Stomach (tissue), 9 donors: ENCODE data around the gene HECTD4. TPM values are rescaled to one million over a fixed set of nuclear protein-coding genes. Genes with fewer than 3 reads are reported as not detected.

Experiments used
- DNase-seq, 2 donors: peaks; one replicate each; pipeline versions ENCODE4 v3.0.0 to v3.0.0-alpha.2; 2013 to 2019
- H3K27ac ChIP-seq, 5 donors: fragments of 200-600 bp in 4 of 5; sonication (generic) in 4 of 5; one replicate each; pipeline ENCODE4 v1.5.1; 2013 to 2019; ENCODE audit warnings: mild to moderate bottlenecking in 1 of 5, moderate library complexity in 1 of 5
- H3K27me3 ChIP-seq, 3 donors: fragments of 200-600 bp; sonication (generic); one replicate each; pipeline ENCODE4 v1.5.1; 2017 to 2019; ENCODE audit warnings: mixed run types in 1 of 3
- H3K36me3 ChIP-seq, 4 donors: fragments of 200-600 bp; sonication (generic); 1 replicate in 3 of 4; 2 replicates in 1 of 4; pipeline ENCODE4 v1.5.1; 2016 to 2019
- H3K4me1 ChIP-seq, 4 donors: fragments of 200-600 bp; sonication (generic); one replicate each; pipeline ENCODE4 v1.5.1; 2016 to 2019
- H3K4me3 ChIP-seq, 4 donors: fragments of 200-600 bp; sonication (generic) in 3 of 4; one replicate each; pipeline ENCODE4 v1.5.1; 2016 to 2019; ENCODE audit warnings: mild to moderate bottlenecking in 1 of 4
- H3K9me3 ChIP-seq, 4 donors: fragments of 200-600 bp; sonication (generic); one replicate each; pipeline ENCODE4 v1.5.1; 2016 to 2019
- CTCF ChIP-seq, 7 experiments: fragments of 450-650 bp in 4 of 7; fragments of 200-600 bp in 3 of 7; sonication (generic) in 3 of 7; IDR thresholded peaks; one replicate each; pipeline ENCODE4 v1.5.1; 2016 to 2019; ENCODE audit warnings: antibody characterized with exemption in 7 of 7, control low read depth in 2 of 7, mild to moderate bottlenecking in 1 of 7
- EP300 ChIP-seq: sonication (generic); formaldehyde crosslinking; IDR thresholded peaks from one replicate; pipeline ENCODE4 v1.6.1; 2017; ENCODE audit warnings: antibody characterized with exemption
- POLR2A ChIP-seq, 4 donors: fragments of 450-650 bp; IDR thresholded peaks; one replicate each; pipeline ENCODE4 v1.6.1; 2016; ENCODE audit warnings: antibody characterized with exemption in 4 of 4, control low read depth in 2 of 4, mild to moderate bottlenecking in 1 of 4, moderate library complexity in 1 of 4
- POLR2AphosphoS5 ChIP-seq, 3 donors: sonication (generic); formaldehyde crosslinking; IDR thresholded peaks; one replicate each; pipeline ENCODE4 v1.6.1; 2016; ENCODE audit warnings: antibody characterized with exemption in 3 of 3
- WGBS, 5 donors: extraction: QIAGEN DNeasy Blood & Tissue Kit in 3 of 5; methylation state at CpG; one replicate each; pipeline versions ENCODE4 v1.1.5 to v1.1.7; 2013 to 2018; 5-methylcytosine and 5-hydroxymethylcytosine counted together
- intact Hi-C: fragments of 100-400 bp; cut with DNase I; formaldehyde crosslinking; loops from one replicate; pipeline ENCODE4 v1.15.1; 2023; ENCODE audit warnings: low total_unique reads
- polyA plus RNA-seq, 3 donors: library from polyadenylated mRNA; stranded (reverse); fragments of 200-250 nt; gene quantifications; one replicate each; pipeline ENCODE4 v1.2.3, GENCODE V29; 2013
- total RNA-seq, 5 donors: library from RNA; depleted of rRNA; stranded (reverse); fragments of >200 nt; gene quantifications; one replicate each; pipeline versions ENCODE4 v1.1.0 to v1.2.3, GENCODE V29; 2014 to 2016
- donor health status: healthy with polysubstance abuse.
- donor health status: Bipolar disorder and iron deficiency.
- donor health status: healthy.

HECTD4 gene
- total and polyA plus RNA-seq, 8 donors, result 3.2 to 375 (median 58.7) TPM

GRCh38 chr12:112317481-112317880 is 64.8 kb downstream of the HECTD4 start:
- intact Hi-C loops, result no loop called here
- WGBS, 5 donors, result 89 to 93% (median 93%) methylated on average over 6 of the region's 6 CpGs
- Histone ChIP-seq H3K27me3 (no peaks in the 10 kb centered on the region), H3K27ac (no peak overlapping the region), H3K4me3 (no peak overlapping the region), H3K9me3 (no peaks in the 10 kb centered on the region), H3K36me3 (peaks cover 0 to 37% (median 31%) of the 10 kb centered on the region in 4 donors), H3K4me1 (peaks cover 0 to 33% (median 9%) of the 10 kb centered on the region in 4 donors)
- TF ChIP-seq POLR2AphosphoS5 (IDR thresholded peaks at IDR 0.05), result no peak
- no peak for TF ChIP-seq EP300
- no peak for TF ChIP-seq POLR2A (IDR thresholded peaks at IDR 0.05)
- no peak for TF ChIP-seq CTCF (IDR thresholded peaks at IDR 0.05)
- DNase-seq, result no peak

GRCh38 chr12:112314981-112315380 is 67.2 kb downstream of the HECTD4 start:
- DNase-seq, result no peak
- no peak overlapping the region for H3K27ac ChIP-seq
- intact Hi-C loops, result no loop called here
- peaks cover 0 to 17% (median 6%) of the 10 kb centered on the region in 4 donors for H3K4me1 ChIP-seq
- no peaks in the 10 kb centered on the region for H3K9me3 ChIP-seq
- peaks cover 2 to 49% (median 42%) of the 10 kb centered on the region in 4 donors for H3K36me3 ChIP-seq
- TF ChIP-seq EP300 (no peak), POLR2A (IDR thresholded peaks at IDR 0.05) (no peak), CTCF (IDR thresholded peaks at IDR 0.05) (no peak), POLR2AphosphoS5 (IDR thresholded peaks at IDR 0.05) (no peak)
- no peaks in the 10 kb centered on the region for H3K27me3 ChIP-seq
- H3K4me3 ChIP-seq, result no peak overlapping the region
- 90 to 95% (median 91%) methylated on average over 7 of the region's 7 CpGs for WGBS, 5 donors

GRCh38 chr12:112309797-112310196 is 72.4 kb downstream of the HECTD4 start:
- Histone ChIP-seq H3K4me1 (peaks cover 0 to 38% (median 16%) of the 10 kb centered on the region in 4 donors), H3K27ac (no peak overlapping the region), H3K9me3 (no peaks in the 10 kb centered on the region), H3K27me3 (no peaks in the 10 kb centered on the region), H3K36me3 (peaks cover 2 to 62% (median 50%) of the 10 kb centered on the region in 4 donors), H3K4me3 (no peak overlapping the region)
- TF ChIP-seq CTCF (IDR thresholded peaks at IDR 0.05) (no peak), POLR2A (IDR thresholded peaks at IDR 0.05) (no peak), EP300 (no peak), POLR2AphosphoS5 (IDR thresholded peaks at IDR 0.05) (no peak)
- intact Hi-C loops, result no loop called here
- DNase-seq, result no peak
- WGBS, 5 donors, result 71 to 86% (median 77%) methylated on average over 2 of the region's 2 CpGs

GRCh38 chr12:112308652-112309051 is 73.6 kb downstream of the HECTD4 start:
- WGBS, 5 donors, result 67 to 76% (median 73%) methylated on average over 6 of the region's 6 CpGs
- Histone ChIP-seq H3K4me1 (peaks cover 0 to 43% (median 16%) of the 10 kb centered on the region in 4 donors), H3K27me3 (no peaks in the 10 kb centered on the region), H3K9me3 (no peaks in the 10 kb centered on the region), H3K36me3 (peaks cover 2 to 57% (median 48%) of the 10 kb centered on the region in 4 donors), H3K4me3 (no peak overlapping the region), H3K27ac (no peak overlapping the region)
- intact Hi-C loops, result no loop called here
- DNase-seq, result no peak
- no peak for TF ChIP-seq EP300

GRCh38 chr12:112308161-112308560 is 74.1 kb downstream of the HECTD4 start:
- intact Hi-C loops, result no loop called here
- WGBS, 5 donors, result 71 to 95% (median 88%) methylated on average over 1 of the region's 1 CpG
- Histone ChIP-seq H3K27ac (no peak overlapping the region), H3K4me3 (no peak overlapping the region), H3K27me3 (no peaks in the 10 kb centered on the region), H3K36me3 (peaks cover 2 to 54% (median 45%) of the 10 kb centered on the region in 4 donors), H3K9me3 (no peaks in the 10 kb centered on the region), H3K4me1 (peaks cover 0 to 43% (median 16%) of the 10 kb centered on the region in 4 donors)
- no peak for DNase-seq
- TF ChIP-seq EP300 (no peak), CTCF (IDR thresholded peaks at IDR 0.05) (no peak), POLR2A (IDR thresholded peaks at IDR 0.05) (no peak), POLR2AphosphoS5 (IDR thresholded peaks at IDR 0.05) (no peak)
